SK-N-SH (cell line): ENCODE results near the gene NPPB. TPM values are rescaled to one million over a fixed set of nuclear protein-coding genes. Genes with fewer than 3 reads are reported as not detected.

ENCODE experiments used
- CTCF ChIA-PET: fragments of 300-600, 350-600 bp; formaldehyde crosslinking; extraction: SDS; loops from one replicate; lab custom pipeline; 2021; lab: Yijun Ruan, JAX
- POLR2A ChIA-PET: fragments of 350-600 bp; sonication (Branson Sonifier 250); formaldehyde crosslinking; extraction: SDS; loops from one replicate; lab custom pipeline; 2020; ENCODE audit warnings: antibody characterized with exemption, inconsistent platforms; lab: Yijun Ruan, JAX
- DNase-seq: peaks from one replicate; pipeline ENCODE4 v3.0.0; 2012
- H2AFZ ChIP-seq: fragments of 200-600 bp; sonication (generic); 2 replicates; pipeline ENCODE4 v1.8.1; 2016; ENCODE audit warnings: antibody characterized with exemption, mild to moderate bottlenecking, low read depth
- H3F3A ChIP-seq: fragments of 200-600 bp; sonication (generic); replicated peaks from 2 replicates; pipeline ENCODE3; 2016; ENCODE audit warnings: antibody characterized with exemption, mild to moderate bottlenecking; ENCODE audit not compliant: insufficient read depth
- H3K27ac ChIP-seq, 2 experiments: fragments of 200-500 bp in 1 of 2; fragments of 200-600 bp in 1 of 2; sonication (Bioruptor generic) in 1 of 2; sonication (generic), shearing (Covaris generic) in 1 of 2; 2 replicates each; pipeline versions ENCODE4 v1.5.1 to v1.6.1; 2014 to 2016; ENCODE audit warnings: low read depth in 2 of 2, inconsistent platforms in 1 of 2, low read length in 1 of 2, mild to moderate bottlenecking in 1 of 2, mixed read lengths in 1 of 2
- H3K27me3 ChIP-seq: fragments of 200-600 bp; sonication (generic), shearing (Covaris generic); 2 replicates; pipeline ENCODE4 v1.6.1; 2016; ENCODE audit warnings: mixed run types; ENCODE audit not compliant: insufficient read depth
- H3K36me3 ChIP-seq, 2 experiments: fragments of 200-500 bp in 1 of 2; fragments of 200-600 bp in 1 of 2; sonication (Bioruptor generic) in 1 of 2; sonication (generic) in 1 of 2; replicated peaks in 1 of 2; 2 replicates each; pipeline versions ENCODE3 to v1.5.1; 2014 to 2016; ENCODE audit warnings: low read length in 1 of 2, mild to moderate bottlenecking in 1 of 2; ENCODE audit not compliant: insufficient read depth in 2 of 2, control insufficient read depth in 1 of 2
- H3K4me1 ChIP-seq, 2 experiments: fragments of 200-500 bp in 1 of 2; fragments of 200-600 bp in 1 of 2; sonication (Bioruptor generic) in 1 of 2; sonication (generic), shearing (Covaris generic) in 1 of 2; 2 replicates each; pipeline versions ENCODE4 v1.5.1 to v1.6.1; 2014 to 2016; ENCODE audit warnings: low read depth in 1 of 2, low read length in 1 of 2, mixed run types in 1 of 2; ENCODE audit not compliant: insufficient read depth in 2 of 2, control insufficient read depth in 1 of 2
- H3K4me2 ChIP-seq: fragments of 200-600 bp; sonication (generic), shearing (Covaris generic); 2 replicates; pipeline ENCODE4 v1.6.1; 2017; ENCODE audit warnings: mixed run types
- H3K4me3 ChIP-seq, 2 experiments: fragments of 200-500 bp in 1 of 2; fragments of 200-600 bp in 1 of 2; sonication (Bioruptor generic) in 1 of 2; sonication (generic), shearing (Covaris generic) in 1 of 2; 2 replicates each; pipeline versions ENCODE4 v1.5.1 to v1.8.1; 2014 to 2016; ENCODE audit warnings: low read depth in 2 of 2, inconsistent platforms in 1 of 2, low read length in 1 of 2, mild to moderate bottlenecking in 1 of 2, mixed read lengths in 1 of 2, moderate library complexity in 1 of 2
- H3K79me2 ChIP-seq: fragments of 200-600 bp; sonication (generic); 2 replicates; pipeline ENCODE4 v1.8.1; 2017; ENCODE audit warnings: mild to moderate bottlenecking; ENCODE audit not compliant: insufficient read depth
- H3K9ac ChIP-seq: fragments of 200-600 bp; sonication (generic); 2 replicates; pipeline ENCODE4 v1.6.1; 2017; ENCODE audit warnings: mixed run types
- H3K9me2 ChIP-seq: fragments of 200-600 bp; sonication (generic); 2 replicates; pipeline ENCODE4 v1.6.1; 2017; ENCODE audit warnings: mixed run types
- H3K9me3 ChIP-seq: fragments of 200-600 bp; sonication (generic); 2 replicates; pipeline ENCODE4 v1.6.1; 2017; ENCODE audit warnings: mixed run types, mild to moderate bottlenecking, moderate library complexity
- H4K20me1 ChIP-seq: fragments of 200-600 bp; sonication (generic); 2 replicates; pipeline ENCODE4 v1.6.1; 2017; ENCODE audit warnings: mild to moderate bottlenecking, mixed run types; ENCODE audit not compliant: insufficient read depth
- CHD2 ChIP-seq: fragments of 150-350 bp; IDR thresholded peaks from 2 replicates; pipeline ENCODE4 v1.6.1; 2018; ENCODE audit warnings: low read length; ENCODE audit not compliant: partially characterized antibody
- EP300 ChIP-seq, 2 experiments: IDR thresholded peaks; 2 replicates each; pipeline versions ENCODE4 v1.4.0 to v1.6.1; 2012; ENCODE audit warnings: borderline replicate concordance in 1 of 2, low read depth in 1 of 2, low read length in 1 of 2
- EZH2phosphoT487 ChIP-seq: fragments of 200-600 bp; sonication (generic); IDR thresholded peaks from 2 replicates; pipeline ENCODE4 v1.6.1; 2017; ENCODE audit warnings: low read depth, mixed run types, mild to moderate bottlenecking, antibody characterized with exemption, moderate library complexity, borderline replicate concordance
- FOXJ3 ChIP-seq: sonication (generic); formaldehyde crosslinking; IDR thresholded peaks from 2 replicates; pipeline ENCODE4 v1.5.1; 2020; ENCODE audit warnings: mild to moderate bottlenecking, missing genetic modification reagents
- JUND ChIP-seq: IDR thresholded peaks from 2 replicates; pipeline ENCODE4 v1.4.0; 2012
- MAX ChIP-seq: IDR thresholded peaks from 2 replicates; pipeline ENCODE4 v1.4.0; 2012; ENCODE audit warnings: low read depth
- MEF2A ChIP-seq: IDR thresholded peaks from 2 replicates; pipeline ENCODE4 v1.4.0; 2012; ENCODE audit warnings: low read depth, borderline replicate concordance
- MXI1 ChIP-seq: IDR thresholded peaks from 2 replicates; pipeline ENCODE4 v1.6.1; 2012; ENCODE audit warnings: mild to moderate bottlenecking, low read depth, low read length, improper control_type of control experiment
- NRF1 ChIP-seq: IDR thresholded peaks from 2 replicates; pipeline ENCODE4 v1.6.1; 2012; ENCODE audit warnings: low read depth, mild to moderate bottlenecking, low read length
- PBX3 ChIP-seq: IDR thresholded peaks from 2 replicates; pipeline ENCODE4; 2012
- RAD21 ChIP-seq: IDR thresholded peaks from 2 replicates; pipeline ENCODE4 v1.6.1; 2012; ENCODE audit warnings: mild to moderate bottlenecking, low read length
- REST ChIP-seq: IDR thresholded peaks from 2 replicates; pipeline ENCODE4 v1.6.1; 2012; ENCODE audit warnings: mild to moderate bottlenecking, low read depth, low read length, moderate library complexity
- SMC3 ChIP-seq: IDR thresholded peaks from 2 replicates; pipeline ENCODE4 v1.6.1; 2012; ENCODE audit warnings: low read depth, low read length, improper control_type of control experiment
- TAF1 ChIP-seq: IDR thresholded peaks from 2 replicates; pipeline ENCODE4 v1.6.1; 2012; ENCODE audit warnings: low read depth, mild to moderate bottlenecking, low read length, moderate library complexity, borderline replicate concordance
- USF1 ChIP-seq: IDR thresholded peaks from 2 replicates; pipeline ENCODE4 v1.4.0; 2012; ENCODE audit warnings: low read depth, borderline replicate concordance
- WGBS: methylation state at CpG from one replicate; pipeline ENCODE4 v1.1.6; 2017; ENCODE audit warnings: low lambda C conversion rate; 5-methylcytosine and 5-hydroxymethylcytosine counted together
- polyA plus RNA-seq, 3 experiments: library from polyadenylated mRNA; depleted of rRNA; stranded (reverse); fragments of >200 nt; gene quantifications; 2 replicates each; pipeline ENCODE4 v1.2.3, GENCODE V29; 2012
- TF ChIP-seq, protein P1 (sequence below): fragments of 200-600 bp; sonication (generic); IDR thresholded peaks from 2 replicates; pipeline ENCODE4 v1.6.1; 2017; ENCODE audit warnings: antibody characterized with exemption, mild to moderate bottlenecking, moderate library complexity

The NPPB gene
- polyA plus RNA-seq, 1 of the 3 experiments (the other 2 are of a cell fraction), result 0.85 TPM

- 94% methylated on average over 11 of the region's 13 CpGs for WGBS
- POLR2A ChIA-PET, result no interaction called here
- Histone ChIP-seq H3K9ac (no peak overlapping the region), H3K9me2 (no peaks in the 10 kb centered on the region), H3K27ac (no peak overlapping the region), H3K4me1 (no peaks in the 10 kb centered on the region; a peak in 1 of 4 replicates), H3K27me3 (no peaks in the 10 kb centered on the region), H3K9me3 (no peaks in the 10 kb centered on the region)
- TF ChIP-seq JUND (no peak), MAX (no peak), REST (no peak), FOXJ3 (CRISPR knock-in tag) (no peak), EP300 (IDR thresholded peaks at IDR 0.05; ENCODE audit: borderline replicate concordance in 1 of 2, low read depth in 1 of 2, low read length in 1 of 2) (no peak), USF1 (no peak), RAD21 (no peak), EZH2phosphoT487 (no peak), TAF1 (no peak), MXI1 (no peak), NRF1 (no peak), SMC3 (no peak), PBX3 (no peak), MEF2A (no peak), CHD2 (no peak)
- TF ChIP-seq, protein P1, sequence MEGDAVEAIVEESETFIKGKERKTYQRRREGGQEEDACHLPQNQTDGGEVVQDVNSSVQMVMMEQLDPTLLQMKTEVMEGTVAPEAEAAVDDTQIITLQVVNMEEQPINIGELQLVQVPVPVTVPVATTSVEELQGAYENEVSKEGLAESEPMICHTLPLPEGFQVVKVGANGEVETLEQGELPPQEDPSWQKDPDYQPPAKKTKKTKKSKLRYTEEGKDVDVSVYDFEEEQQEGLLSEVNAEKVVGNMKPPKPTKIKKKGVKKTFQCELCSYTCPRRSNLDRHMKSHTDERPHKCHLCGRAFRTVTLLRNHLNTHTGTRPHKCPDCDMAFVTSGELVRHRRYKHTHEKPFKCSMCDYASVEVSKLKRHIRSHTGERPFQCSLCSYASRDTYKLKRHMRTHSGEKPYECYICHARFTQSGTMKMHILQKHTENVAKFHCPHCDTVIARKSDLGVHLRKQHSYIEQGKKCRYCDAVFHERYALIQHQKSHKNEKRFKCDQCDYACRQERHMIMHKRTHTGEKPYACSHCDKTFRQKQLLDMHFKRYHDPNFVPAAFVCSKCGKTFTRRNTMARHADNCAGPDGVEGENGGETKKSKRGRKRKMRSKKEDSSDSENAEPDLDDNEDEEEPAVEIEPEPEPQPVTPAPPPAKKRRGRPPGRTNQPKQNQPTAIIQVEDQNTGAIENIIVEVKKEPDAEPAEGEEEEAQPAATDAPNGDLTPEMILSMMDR, result no peak
- TF ChIP-seq, all 33 proteins: peak for 0
- no peak overlapping the region for H3K4me3 ChIP-seq
- H2AFZ ChIP-seq, result no peak overlapping the region
- H4K20me1 ChIP-seq, result peaks cover 4% of the 10 kb centered on the region; the same call in 1 of the 2 replicates
- DNase-seq, result no peak
- peaks cover 23 to 82% of the 10 kb centered on the region in 2 experiments for H3K36me3 ChIP-seq
- H3K4me2 ChIP-seq, result no peak overlapping the region
- CTCF ChIA-PET, result interaction anchor here (1.5 kb wide), 1 partner anchor 59 kb away, joined by 4 read pairs; no protein-coding TSS in a partner anchor
- H3F3A ChIP-seq, result no peaks in the 10 kb centered on the region
- no peaks in the 10 kb centered on the region for H3K79me2 ChIP-seq
These were observed 24.8 kb downstream of the NPPB start for GRCh38 chr1:11833900-11834299.
